NCI-H1436 treated with DMSO at 0.1 percent for 48 hours (cell line): ENCODE data around the gene PLXND1.
"Not testable (repeated sequence)": the region's sequence is repeated elsewhere in the genome, so short reads cannot be mapped to it uniquely, and the experiment has no call there.

Experiments
- DNase-seq: peaks from one replicate; lab custom pipeline; 2025; lab: John Stamatoyannopoulos, UW

Gene PLXND1

DNA sequence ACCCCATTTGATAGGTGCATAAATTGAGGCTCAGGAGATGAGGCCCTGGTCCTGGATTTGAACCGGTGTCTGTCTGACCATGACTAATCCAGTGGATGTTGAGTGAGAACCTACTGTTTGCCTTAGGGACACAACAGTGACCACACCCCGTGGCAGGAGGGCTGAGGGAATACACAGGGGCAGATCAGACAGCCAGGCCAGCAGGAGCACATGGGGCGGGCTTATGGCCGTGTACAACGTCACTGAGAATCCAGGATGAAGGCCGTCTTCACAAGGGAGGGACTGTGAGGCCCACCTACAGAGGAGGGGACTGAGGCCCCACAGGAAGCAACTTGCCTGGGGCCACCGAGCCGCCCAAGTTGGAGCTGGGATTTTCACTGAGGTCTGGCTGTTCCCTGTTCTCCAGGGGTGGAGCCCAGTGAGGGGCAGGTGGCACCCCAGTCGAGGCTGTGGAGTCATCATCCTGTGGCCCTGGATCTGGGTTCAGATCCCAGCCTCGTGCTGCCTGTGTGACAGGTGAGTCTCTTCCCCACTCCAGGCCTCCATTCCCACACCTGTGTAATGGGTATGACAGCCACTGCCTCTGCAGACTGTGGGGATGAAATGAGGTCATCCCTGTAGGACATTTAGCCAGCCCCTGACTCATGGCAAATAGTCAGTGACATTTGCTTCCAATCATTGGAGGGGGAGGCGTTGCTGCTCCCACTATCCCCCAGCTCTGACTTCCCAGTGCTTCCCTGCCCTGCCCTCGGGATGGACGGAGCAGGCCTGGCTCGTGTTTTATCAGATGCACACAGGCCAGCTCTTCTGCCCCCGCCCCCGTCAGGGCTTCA, 6.3 kb upstream of the PLXND1 start:
- DNase-seq, result no peak

GRCh38 chr3:129611812-129612533, 5.5 kb upstream of the PLXND1 start:
- DNase-seq, result no peak

DNA sequence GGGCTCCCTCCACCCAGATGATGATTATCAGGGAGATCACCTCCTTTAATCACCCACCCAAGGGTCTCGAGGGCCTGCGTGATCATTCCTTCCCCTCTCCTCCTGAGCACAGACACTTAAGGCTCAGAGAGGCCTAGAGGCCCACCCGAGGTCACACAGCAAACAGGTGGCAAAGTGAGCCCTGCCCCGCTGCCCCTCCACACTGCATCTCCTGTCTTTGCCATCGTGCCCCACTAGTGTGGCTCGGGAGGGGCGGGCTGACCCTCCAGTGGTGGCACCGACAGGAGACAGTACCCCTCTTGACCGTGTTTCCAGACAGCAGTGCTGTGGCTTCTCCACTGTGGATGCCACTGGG, 4.9 kb upstream of the PLXND1 start:
- no peak for DNase-seq

DNA sequence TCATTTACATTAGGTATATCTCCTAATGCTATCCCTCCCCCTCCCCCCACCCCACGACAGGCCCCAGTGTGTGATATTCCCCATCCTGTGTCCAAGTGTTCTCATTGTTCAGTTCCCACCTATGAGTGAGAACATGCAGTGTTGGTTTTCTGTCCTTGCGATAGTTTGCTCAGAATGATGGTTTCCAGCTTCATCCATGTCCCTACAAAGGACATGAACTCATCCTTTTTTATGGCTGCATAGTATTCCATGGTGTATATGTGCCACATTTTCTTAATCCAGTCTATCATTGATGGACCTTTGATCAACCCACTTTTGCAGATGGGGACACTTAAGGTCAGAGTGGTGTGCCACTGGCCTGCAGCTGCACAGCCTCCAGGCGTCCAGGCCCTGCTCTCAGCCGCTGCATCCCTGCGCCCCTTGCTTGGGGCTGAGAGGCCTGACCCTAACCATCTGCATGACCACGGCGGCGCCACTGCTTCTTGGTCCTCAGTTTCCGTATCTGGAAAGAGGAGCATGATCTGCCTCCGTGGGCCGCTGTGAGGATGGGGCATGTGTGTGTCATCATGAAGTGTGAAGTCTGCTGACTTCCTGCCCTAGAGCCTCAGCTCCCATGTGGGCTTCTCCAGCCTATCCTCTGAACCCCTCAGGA, 4.4 kb upstream of the PLXND1 start:
- DNase-seq, result not testable (repeated sequence)

DNA sequence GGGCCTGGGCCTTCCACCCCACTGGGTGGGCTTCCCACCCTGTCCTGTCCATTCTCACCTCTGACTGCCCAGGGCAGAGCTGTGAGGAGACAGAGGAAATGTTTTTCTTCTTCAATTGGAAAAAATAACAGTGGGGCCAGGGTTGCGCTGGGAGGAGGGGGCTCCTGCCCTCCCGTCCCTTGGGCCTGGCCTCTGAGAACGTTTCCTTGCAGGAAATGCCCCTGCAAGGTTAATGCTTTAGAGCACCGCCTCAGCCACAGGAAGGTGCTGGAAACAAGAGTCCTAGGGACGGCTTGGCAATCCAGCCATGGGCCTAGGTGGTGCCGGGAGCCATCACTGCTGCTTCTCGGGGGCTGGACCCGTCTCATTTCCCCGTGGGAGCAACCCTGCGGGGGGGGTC, 3.8 kb upstream of the PLXND1 start:
- no peak for DNase-seq

DNA sequence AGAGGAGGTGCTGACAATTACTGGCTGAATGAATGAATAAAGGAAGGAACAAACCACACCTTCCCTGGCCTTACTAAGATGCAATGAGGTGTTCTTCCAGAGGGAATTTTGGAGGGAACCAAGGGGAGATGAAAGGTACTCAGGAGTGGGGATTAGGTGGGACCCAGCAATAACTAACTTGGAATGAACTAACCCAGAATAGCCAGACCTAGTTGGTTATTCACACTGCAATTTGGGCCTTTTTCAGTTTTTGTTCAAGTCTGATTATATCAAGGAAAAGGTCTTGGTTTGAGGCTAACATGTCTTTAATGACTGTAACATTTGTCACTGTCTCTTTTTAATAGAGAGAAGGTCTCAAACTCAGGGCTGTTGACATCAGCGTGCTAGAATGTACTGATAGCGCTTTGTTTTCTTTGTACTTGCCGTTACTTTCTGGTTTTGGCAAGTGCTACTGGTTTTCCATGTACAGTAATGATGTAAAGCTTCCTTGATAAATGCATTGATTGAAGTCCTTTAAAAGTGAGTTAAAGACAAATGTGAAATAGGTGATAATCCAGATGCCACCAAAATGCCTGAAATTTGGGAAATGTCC, 3.2 kb upstream of the PLXND1 start:
- DNase-seq, result no peak

DNA sequence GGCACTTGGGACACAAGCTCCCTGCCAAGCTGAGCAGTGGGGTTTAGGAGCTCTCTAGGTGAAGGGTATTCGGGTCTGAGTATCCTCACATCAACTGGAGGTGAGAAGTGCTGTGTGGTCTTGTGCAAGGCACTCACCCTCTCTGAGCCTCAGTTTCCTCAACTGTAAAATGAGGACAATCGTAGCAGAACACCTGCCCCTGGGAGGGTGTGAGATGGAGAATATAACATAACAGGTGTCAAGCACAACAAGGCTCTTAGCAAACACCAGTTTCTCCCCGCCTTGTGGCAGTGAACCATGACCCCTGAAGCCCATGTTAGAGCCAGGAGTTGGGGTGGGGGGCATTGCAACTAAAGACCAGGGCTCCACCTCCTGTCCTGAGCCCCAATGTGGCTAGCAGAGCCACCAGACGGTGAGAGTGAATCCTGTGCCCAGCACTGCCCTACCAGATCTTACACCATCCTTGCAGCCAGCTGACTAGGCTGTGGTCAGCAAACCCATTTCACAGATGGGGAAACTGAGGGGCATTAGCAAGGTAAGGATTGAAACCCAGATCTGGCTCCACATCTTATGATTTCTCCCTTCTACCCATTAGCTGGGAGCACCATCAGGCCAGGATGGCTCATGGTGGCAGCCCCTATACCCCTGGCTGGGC, 2.6 kb upstream of the PLXND1 start:
- DNase-seq, result no peak

DNA sequence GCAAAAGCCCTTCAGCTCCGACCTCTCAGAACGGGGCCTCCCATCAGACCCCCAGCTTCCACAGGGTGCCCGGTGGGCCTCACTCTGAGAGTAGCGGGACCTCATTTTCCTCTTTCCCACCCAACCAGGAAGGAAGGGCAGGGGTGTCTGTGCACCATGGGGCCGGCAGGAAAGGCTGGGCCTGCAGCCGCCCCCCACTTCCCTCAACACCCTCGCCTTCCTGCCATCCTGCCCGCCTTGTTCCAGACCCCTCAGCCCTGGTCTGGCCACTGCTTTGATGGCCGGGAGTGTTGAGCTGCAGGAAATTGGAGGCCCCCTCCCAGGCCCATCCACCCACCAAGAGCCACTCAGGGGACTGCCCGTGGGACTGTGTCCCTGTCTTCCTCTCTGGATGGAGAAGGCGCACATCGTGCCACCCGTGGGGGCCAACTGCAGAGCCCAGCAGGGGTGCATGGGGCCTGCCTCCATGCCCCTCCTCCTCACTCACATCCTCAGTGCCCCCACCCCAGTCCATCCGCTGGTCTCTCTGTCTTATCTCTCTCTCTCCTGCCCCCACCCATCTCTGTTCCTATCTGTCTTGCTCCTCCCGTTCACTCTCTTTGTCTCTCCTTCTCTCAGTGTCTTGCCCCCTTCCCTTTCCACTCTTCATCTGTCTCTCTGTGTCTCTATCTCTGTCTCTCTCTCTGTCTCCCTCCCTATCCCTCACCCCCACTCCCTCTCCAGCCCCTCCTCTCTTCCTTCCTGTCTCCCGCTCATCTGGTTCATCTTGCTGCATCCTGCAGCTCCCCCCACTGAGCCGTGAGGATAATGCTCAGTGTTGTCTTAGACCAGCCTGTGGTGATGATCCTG, 1.8 kb upstream of the PLXND1 start:
- DNase-seq, result no peak

- no peak for DNase-seq
These were observed 1.1 kb upstream of the PLXND1 start for GRCh38 chr3:129607391-129608068.

GRCh38 chr3:129605922-129606635, 397 bp downstream of the PLXND1 start:
- DNase-seq, result no peak

DNA sequence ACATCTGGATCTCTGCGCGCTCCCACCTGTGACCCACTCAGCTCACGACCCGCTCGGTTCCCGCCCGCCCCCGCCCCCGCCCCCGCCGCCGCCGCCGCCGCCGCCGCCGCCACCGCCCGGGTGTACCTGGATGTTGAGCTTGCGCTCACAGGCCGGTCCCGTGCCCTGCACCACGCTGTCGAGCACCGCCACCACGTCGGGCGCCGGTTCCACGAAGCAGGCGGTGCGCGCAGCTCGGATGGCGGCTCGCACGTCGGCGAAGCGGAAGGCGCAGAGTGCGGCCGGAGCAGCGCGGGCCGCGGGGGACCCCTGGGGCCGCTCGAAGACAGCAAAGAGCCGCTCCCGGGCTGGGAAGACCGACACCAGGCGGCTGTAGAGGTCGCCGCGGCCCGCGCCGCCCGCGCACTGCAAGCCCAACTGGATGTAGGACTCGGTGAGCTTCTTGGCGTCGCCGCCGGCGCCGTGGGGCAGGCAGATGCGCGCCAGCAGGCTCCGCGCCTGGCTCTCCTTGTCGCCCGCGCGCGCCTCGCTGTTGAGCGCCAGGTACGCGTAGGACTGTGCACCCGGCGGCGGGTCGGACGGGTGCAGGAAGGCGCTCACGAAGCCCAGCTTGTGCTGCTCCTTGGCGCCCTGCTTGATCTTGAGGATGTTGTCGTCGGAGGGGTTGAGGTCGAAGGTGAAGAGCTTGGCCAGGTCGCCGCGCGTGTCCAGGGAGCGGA, 1.1 kb downstream of the PLXND1 start:
- no peak for DNase-seq

DNA sequence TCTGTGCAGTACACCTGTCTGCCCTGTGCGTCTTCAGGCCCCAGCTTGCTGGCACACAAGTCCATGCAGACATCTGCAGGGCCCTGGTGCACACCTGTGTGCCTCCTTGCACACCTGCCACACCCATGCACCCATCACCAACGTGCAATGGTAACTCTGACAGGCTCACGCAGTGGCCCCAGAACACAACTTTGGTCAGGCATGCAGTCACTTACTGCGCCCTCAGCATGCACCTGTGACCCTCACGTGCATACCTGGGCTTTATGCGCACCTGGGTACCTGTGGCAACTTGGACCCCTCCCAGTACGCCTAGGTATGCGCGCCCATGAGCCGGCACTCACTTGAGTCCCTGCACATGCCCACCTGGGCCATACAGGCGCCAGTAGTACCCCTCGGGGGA, 1.7 kb downstream of the PLXND1 start:
- DNase-seq, result no peak

GRCh38 chr3:129603991-129604749, 2.3 kb downstream of the PLXND1 start:
- DNase-seq, result no peak

- no peak for DNase-seq
These were observed 2.9 kb downstream of the PLXND1 start for GRCh38 chr3:129603561-129603942.

DNA sequence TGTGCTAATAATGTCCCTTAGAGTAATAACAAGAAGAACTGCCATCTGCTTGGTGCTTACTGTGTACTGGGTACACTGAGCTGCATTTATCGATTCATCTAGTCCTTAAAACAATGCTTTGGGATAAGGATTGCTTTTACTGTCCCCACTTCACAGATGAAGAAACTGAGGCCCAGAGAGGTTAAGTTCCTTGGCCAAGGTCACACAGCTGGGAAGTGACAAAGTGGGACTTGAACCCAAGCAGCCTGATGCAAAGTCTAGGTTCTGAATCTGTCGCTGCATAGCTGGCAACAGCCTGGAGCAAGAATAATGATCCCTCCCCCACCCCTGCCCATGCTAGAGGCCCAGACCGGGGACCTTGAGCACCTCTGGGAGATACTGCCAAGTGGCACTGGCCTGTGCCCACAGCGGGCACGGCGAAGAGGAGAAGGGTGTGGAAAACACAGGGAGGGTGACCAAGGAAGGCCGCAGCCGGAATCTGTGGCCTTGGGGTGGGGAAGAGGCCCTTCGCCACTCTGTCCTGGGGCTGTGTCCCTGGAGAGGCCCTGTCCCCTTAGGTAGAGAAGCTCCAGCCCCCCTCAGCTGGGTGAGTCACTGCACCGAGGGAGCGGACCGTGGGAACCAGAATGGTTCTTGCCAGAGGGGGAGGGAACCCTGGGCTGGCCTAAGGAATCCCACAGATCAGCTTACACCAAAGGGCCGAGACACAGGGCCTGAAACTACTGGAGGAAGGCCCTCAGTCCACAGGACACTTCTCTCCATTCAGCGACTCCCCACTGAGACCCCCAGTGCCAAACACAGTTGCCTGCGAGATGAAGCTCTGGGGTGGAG, 3.5 kb downstream of the PLXND1 start:
- DNase-seq, result no peak

- DNase-seq, result no peak
These were observed 4.2 kb downstream of the PLXND1 start for GRCh38 chr3:129602309-129602708.

DNA sequence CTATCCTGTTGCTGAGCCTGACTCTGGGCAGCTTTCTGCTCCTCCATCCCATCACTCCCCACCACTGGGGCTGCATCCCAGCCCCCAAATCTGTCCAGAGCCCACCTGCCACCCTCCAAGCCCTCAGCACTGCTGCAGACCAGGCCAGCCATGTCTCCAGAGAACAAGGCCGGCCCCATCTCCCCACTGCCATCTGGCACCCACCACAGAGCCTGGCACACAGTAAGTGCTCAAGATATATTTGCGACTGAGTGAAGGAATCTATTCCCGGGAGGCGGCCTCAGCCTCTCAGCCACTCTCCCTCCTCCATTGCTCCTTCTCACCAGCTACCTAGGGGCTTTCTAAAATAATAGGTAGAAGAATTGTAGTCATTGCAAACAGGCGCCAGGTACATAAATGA, 4.8 kb downstream of the PLXND1 start:
- no peak for DNase-seq

GRCh38 chr3:129600348-129600747, 6.1 kb downstream of the PLXND1 start:
- no peak for DNase-seq
